HepG2 (cell line): ENCODE measurements around the gene PPP1CC. TPM values are rescaled to one million over a fixed set of nuclear protein-coding genes. Genes with fewer than 3 reads are reported as not detected.

Source experiments
- ARHGAP35 ChIP-seq: sonication (generic); formaldehyde crosslinking; IDR thresholded peaks from 2 replicates; pipeline ENCODE4 v1.9.0; 2022; ENCODE audit warnings: mild to moderate bottlenecking, inconsistent platforms, moderate library complexity, missing genetic modification reagents, borderline replicate concordance
- BHLHE40 ChIP-seq: IDR thresholded peaks from 2 replicates; pipeline ENCODE4 v1.6.1; 2011; ENCODE audit warnings: low read length, improper control_type of control experiment
- EP300 ChIP-seq, 3 experiments: sonication (generic) in 1 of 3; formaldehyde crosslinking in 1 of 3; IDR thresholded peaks; 2 replicates each; pipeline versions ENCODE4 v1.5.1 to v1.6.1; 2011 to 2020; ENCODE audit warnings: low read depth in 2 of 3, low read length in 2 of 3, borderline replicate concordance in 1 of 3, improper control_type of control experiment in 1 of 3, mild to moderate bottlenecking in 1 of 3, missing genetic modification reagents in 1 of 3, moderate library complexity in 1 of 3
- KAT8 ChIP-seq: IDR thresholded peaks from 2 replicates; pipeline ENCODE4 v1.6.1; 2016; ENCODE audit warnings: missing genetic modification reagents, missing compliant biosample characterization
- MBD4 ChIP-seq: IDR thresholded peaks from 2 replicates; pipeline ENCODE4 v1.6.1; 2012; ENCODE audit warnings: low read length, inconsistent platforms, borderline replicate concordance
- MBNL3 ChIP-seq: fragments of 250-450 bp; sonication (Bioruptor Pico); conservative IDR thresholded peaks from 2 replicates; pipeline ENCODE4 v1.8.0; 2022; ENCODE audit warnings: mild to moderate bottlenecking, inconsistent platforms
- NFE2 ChIP-seq: sonication (generic); formaldehyde crosslinking; IDR thresholded peaks from 2 replicates; pipeline ENCODE4 v1.4.0; 2020; ENCODE audit warnings: missing genetic modification reagents
- NFYC ChIP-seq: IDR thresholded peaks from 2 replicates; pipeline ENCODE4 v1.6.1; 2016; ENCODE audit warnings: missing genetic modification reagents, missing compliant biosample characterization
- NRL ChIP-seq: sonication (generic); formaldehyde crosslinking; IDR thresholded peaks from 2 replicates; pipeline ENCODE4 v1.5.0; 2020; ENCODE audit warnings: missing genetic modification reagents, mild to moderate bottlenecking, moderate library complexity, borderline replicate concordance
- PLRG1 ChIP-seq: fragments of 450-650 bp; conservative IDR thresholded peaks from 2 replicates; pipeline ENCODE4 v1.6.1; 2016
- RFXAP ChIP-seq: sonication (generic); formaldehyde crosslinking; IDR thresholded peaks from 2 replicates; pipeline ENCODE4 v1.4.0; 2020; ENCODE audit warnings: missing genetic modification reagents, borderline replicate concordance
- SMYD3 ChIP-seq: sonication (generic); formaldehyde crosslinking; IDR thresholded peaks from 2 replicates; pipeline ENCODE4 v1.8.1; 2023; ENCODE audit warnings: mild to moderate bottlenecking, missing genetic modification reagents
- SOX5 ChIP-seq: IDR thresholded peaks from 2 replicates; pipeline ENCODE4 v1.6.1; 2016; ENCODE audit warnings: borderline replicate concordance
- SP4 ChIP-seq: sonication (generic); formaldehyde crosslinking; IDR thresholded peaks from 2 replicates; pipeline ENCODE4 v1.8.1; 2023; ENCODE audit warnings: mild to moderate bottlenecking, missing genetic modification reagents
- SUZ12 ChIP-seq: fragments of 150-350 bp; IDR thresholded peaks from 2 replicates; pipeline ENCODE4 v1.6.1; 2014; ENCODE audit warnings: low read depth, low read length
- TRIM24 ChIP-seq: sonication (generic); formaldehyde crosslinking; IDR thresholded peaks from 2 replicates; pipeline ENCODE4 v1.8.0; 2022; ENCODE audit warnings: mild to moderate bottlenecking, missing genetic modification reagents
- ZFX ChIP-seq: sonication (generic); formaldehyde crosslinking; IDR thresholded peaks from 2 replicates; pipeline ENCODE4 v1.4.0; 2020; ENCODE audit warnings: mild to moderate bottlenecking, low read depth, missing genetic modification reagents, moderate library complexity
- ZNF17 ChIP-seq: sonication (generic); formaldehyde crosslinking; IDR thresholded peaks from 2 replicates; pipeline ENCODE4 v1.5.0; 2020; ENCODE audit warnings: mild to moderate bottlenecking, missing genetic modification reagents
- ZNF335 ChIP-seq: sonication (generic); formaldehyde crosslinking; IDR thresholded peaks from 2 replicates; pipeline ENCODE4 v1.4.0; 2020; ENCODE audit warnings: missing genetic modification reagents
- ZNF563 ChIP-seq: sonication (generic); formaldehyde crosslinking; IDR thresholded peaks from 2 replicates; pipeline ENCODE4 v1.8.0; 2022; ENCODE audit warnings: mild to moderate bottlenecking, moderate library complexity, missing genetic modification reagents
- ZNF841 ChIP-seq: sonication (generic); formaldehyde crosslinking; IDR thresholded peaks from 2 replicates; pipeline ENCODE4 v1.8.1; 2023; ENCODE audit warnings: missing genetic modification reagents, borderline replicate concordance
- ZNF879 ChIP-seq: sonication (generic); formaldehyde crosslinking; IDR thresholded peaks from 2 replicates; pipeline ENCODE4 v1.8.1; 2023; ENCODE audit warnings: missing genetic modification reagents
- ZSCAN25 ChIP-seq: sonication (generic); formaldehyde crosslinking; IDR thresholded peaks from 2 replicates; pipeline ENCODE4 v1.8.0; 2022; ENCODE audit warnings: mild to moderate bottlenecking, missing genetic modification reagents
- polyA plus RNA-seq, 8 experiments: library from polyadenylated mRNA; depleted of rRNA in 3 of 8; stranded (reverse) in 7 of 8; unstranded in 1 of 8; fragments of >200 nt; fragmentation: Illumina TruSeq in 4 of 8; extraction: Trizol in 4 of 8; gene quantifications; 2 replicates each; pipeline versions ENCODE4 v1.2.1 to v1.2.3, GENCODE V29; 2011 to 2016; ENCODE audit warnings: low read depth in 4 of 8, missing spikeins in 1 of 8, mixed read lengths in 1 of 8; ENCODE audit not compliant: insufficient read depth in 1 of 8
- total RNA-seq, 5 experiments: library from RNA; depleted of rRNA; stranded (reverse); fragments of >200 nt; fragmentation: Illumina TruSeq; extraction: Trizol; gene quantifications; 2 replicates each; pipeline ENCODE4 v1.2.3, GENCODE V29; 2016; ENCODE audit warnings: low read depth in 1 of 5
- TF ChIP-seq, protein P1 (sequence below): sonication (generic); formaldehyde crosslinking; IDR thresholded peaks from 2 replicates; pipeline ENCODE4 v1.5.0; 2020; ENCODE audit warnings: missing genetic modification reagents
- TF ChIP-seq, protein P2 (sequence below): sonication (generic); formaldehyde crosslinking; IDR thresholded peaks from 2 replicates; pipeline ENCODE4 v1.4.0; 2020; ENCODE audit warnings: mild to moderate bottlenecking, missing genetic modification reagents
- TF ChIP-seq, protein P3 (sequence below): sonication (generic); formaldehyde crosslinking; IDR thresholded peaks from 2 replicates; pipeline ENCODE4 v1.8.0; 2022; ENCODE audit warnings: missing genetic modification reagents, mild to moderate bottlenecking, inconsistent platforms, borderline replicate concordance
- TF ChIP-seq, protein P4 (sequence below): sonication (generic); formaldehyde crosslinking; IDR thresholded peaks from 2 replicates; pipeline ENCODE4 v1.8.1; 2023; ENCODE audit warnings: mild to moderate bottlenecking, missing genetic modification reagents, borderline replicate concordance

Gene PPP1CC
- total and polyA plus RNA-seq, 2 of the 13 experiments (the other 11 are each of a cell fraction or from before 2014, with no cell fraction given) = 178 to 187 TPM

DNA sequence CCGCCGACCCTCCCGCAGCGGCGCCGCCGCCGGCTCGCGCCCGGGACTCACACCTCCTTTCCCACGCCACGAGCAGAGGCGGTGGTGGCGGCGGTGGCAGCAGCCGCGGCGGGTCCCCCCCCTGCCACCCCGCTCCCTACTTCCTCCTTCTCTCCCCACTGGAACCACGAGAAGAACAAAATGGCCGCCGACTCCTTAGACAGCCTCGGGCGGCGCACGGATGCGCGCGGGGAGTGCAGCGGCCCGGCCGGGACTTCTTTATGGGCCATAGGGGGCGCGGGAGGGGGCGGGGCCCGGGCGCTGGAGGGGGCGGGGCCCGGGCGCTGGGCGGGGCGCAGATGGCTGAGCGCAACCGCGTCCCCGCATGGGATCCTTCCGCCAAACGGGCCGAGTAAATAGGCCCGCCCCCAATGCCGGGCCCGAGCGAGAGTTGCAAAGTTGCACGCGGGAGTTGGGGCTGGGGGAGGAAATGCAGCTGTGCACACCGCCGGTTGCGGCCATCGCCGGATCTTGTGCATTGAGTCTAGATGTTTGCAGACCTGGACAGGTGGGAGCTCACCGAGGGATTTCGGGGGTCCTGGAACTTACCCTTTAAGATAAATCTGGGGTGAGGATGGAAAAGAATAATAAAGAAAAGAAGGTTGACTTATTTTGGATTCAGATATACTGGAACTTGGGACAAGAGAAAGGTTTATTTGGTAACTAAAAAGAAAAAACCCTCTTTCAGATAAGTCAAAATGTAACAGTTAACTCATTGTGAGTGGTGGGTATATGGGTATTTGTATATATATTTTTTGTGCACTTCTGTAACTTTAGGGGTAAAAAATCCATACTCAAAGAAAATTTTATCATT is at the start of gene PPP1CC (continued):
- TF ChIP-seq EP300 (IDR thresholded peaks at IDR 0.05; ENCODE audit: low read depth in 2 of 2, low read length in 2 of 2) (no peak; a peak in 1 of 4 replicates), EP300 (CRISPR knock-in tag; IDR thresholded peaks at IDR 0.05; ENCODE audit: borderline replicate concordance) (no peak; the same call in 1 of the 2 replicates), MBD4 (no peak), SP4 (peak; percentile 88), NFYC (no peak), ZNF841 (no peak), ZSCAN25 (CRISPR knock-in tag) (0 out of 2 replicates have a peak, but pooled peaks have one; percentile 13), SUZ12 (no peak), NRL (CRISPR knock-in tag) (no peak), KAT8 (peak; percentile 77), ZNF879 (CRISPR knock-in tag) (no peak), ARHGAP35 (no peak; the same call in 1 of the 2 replicates), SMYD3 (CRISPR knock-in tag) (no peak), ZFX (CRISPR knock-in tag) (peak; percentile 66), RFXAP (no peak), NFE2 (CRISPR knock-in tag) (no peak), ZNF335 (0 out of 2 replicates have a peak, but pooled peaks have one; percentile 27), PLRG1 (no peak), SOX5 (no peak; the same call in 1 of the 2 replicates), ZNF563 (peak; percentile 31; the same call in 1 of the 2 replicates), MBNL3 (CRISPR knock-in tag) (no peak), TRIM24 (no peak), BHLHE40 (0 out of 2 replicates have a peak, but pooled peaks have one; percentile 50), ZNF17 (no peak)
- TF ChIP-seq, protein P1, sequence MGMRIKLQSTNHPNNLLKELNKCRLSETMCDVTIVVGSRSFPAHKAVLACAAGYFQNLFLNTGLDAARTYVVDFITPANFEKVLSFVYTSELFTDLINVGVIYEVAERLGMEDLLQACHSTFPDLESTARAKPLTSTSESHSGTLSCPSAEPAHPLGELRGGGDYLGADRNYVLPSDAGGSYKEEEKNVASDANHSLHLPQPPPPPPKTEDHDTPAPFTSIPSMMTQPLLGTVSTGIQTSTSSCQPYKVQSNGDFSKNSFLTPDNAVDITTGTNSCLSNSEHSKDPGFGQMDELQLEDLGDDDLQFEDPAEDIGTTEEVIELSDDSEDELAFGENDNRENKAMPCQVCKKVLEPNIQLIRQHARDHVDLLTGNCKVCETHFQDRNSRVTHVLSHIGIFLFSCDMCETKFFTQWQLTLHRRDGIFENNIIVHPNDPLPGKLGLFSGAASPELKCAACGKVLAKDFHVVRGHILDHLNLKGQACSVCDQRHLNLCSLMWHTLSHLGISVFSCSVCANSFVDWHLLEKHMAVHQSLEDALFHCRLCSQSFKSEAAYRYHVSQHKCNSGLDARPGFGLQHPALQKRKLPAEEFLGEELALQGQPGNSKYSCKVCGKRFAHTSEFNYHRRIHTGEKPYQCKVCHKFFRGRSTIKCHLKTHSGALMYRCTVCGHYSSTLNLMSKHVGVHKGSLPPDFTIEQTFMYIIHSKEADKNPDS (CRISPR knock-in tag) = no peak
- TF ChIP-seq, protein P2, sequence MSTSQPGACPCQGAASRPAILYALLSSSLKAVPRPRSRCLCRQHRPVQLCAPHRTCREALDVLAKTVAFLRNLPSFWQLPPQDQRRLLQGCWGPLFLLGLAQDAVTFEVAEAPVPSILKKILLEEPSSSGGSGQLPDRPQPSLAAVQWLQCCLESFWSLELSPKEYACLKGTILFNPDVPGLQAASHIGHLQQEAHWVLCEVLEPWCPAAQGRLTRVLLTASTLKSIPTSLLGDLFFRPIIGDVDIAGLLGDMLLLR (CRISPR knock-in tag) = no peak
- TF ChIP-seq, protein P3, sequence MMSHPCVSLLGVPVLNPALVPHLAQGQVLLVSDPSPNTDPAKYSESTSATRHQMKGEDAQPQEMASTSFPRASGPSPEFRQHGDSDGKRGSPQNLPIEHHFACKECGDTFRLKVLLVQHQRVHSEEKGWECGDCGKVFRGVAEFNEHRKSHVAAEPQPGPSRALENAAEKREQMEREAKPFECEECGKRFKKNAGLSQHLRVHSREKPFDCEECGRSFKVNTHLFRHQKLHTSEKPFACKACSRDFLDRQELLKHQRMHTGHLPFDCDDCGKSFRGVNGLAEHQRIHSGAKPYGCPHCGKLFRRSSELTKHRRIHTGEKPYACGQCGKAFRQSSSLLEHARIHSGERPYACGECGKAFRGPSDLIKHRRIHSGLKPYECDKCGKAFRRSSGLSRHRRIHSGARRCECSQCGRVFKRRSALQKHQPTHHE = no peak
- TF ChIP-seq, protein P4, sequence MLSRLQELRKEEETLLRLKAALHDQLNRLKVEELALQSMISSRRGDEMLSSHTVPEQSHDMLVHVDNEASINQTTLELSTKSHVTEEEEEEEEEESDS (CRISPR knock-in tag) = no peak
